A549 (cell line): ENCODE results near the gene MAGEA11. TPM values are rescaled to one million over a fixed set of nuclear protein-coding genes. Genes with fewer than 3 reads are reported as not detected.
"Not testable (repeated sequence)": the region's sequence is repeated elsewhere in the genome, so short reads cannot be mapped to it uniquely, and the experiment has no call there.

Experiments used
- ATAC-seq, 2 experiments: fragments of 200-7000 bp in 1 of 2; fragments of >200 bp in 1 of 2; cut with Nextera tagmentation in 1 of 2; cut with Tn5 transposase in 1 of 2; 3 replicates each; pipeline versions ENCODE4 v1.8.0 to v1.9.1; 2018 to 2020; ENCODE audit warnings: mild to moderate bottlenecking in 1 of 2, moderate library complexity in 1 of 2
- CTCF ChIA-PET: fragments of 300-600 bp; sonication (Branson Sonifier 250); formaldehyde crosslinking; extraction: SDS; loops from one replicate; lab custom pipeline; 2021; ENCODE audit warnings: antibody characterized with exemption, inconsistent platforms; lab: Yijun Ruan, JAX
- POLR2A ChIA-PET: fragments of 350-600 bp; formaldehyde crosslinking; extraction: SDS; loops from one replicate; lab custom pipeline; 2021; ENCODE audit warnings: antibody characterized with exemption, inconsistent platforms; lab: Yijun Ruan, JAX
- DNase-seq, 2 experiments: peaks; one replicate each; pipeline versions ENCODE4 v3.0.0 to v3.0.0-alpha.2; 2011 to 2016; ENCODE audit warnings: low read depth in 1 of 2, low spot score in 1 of 2
- FAIRE-seq: peaks from 2 replicates; lab custom pipeline; 2011; peaks lifted over from hg19 to GRCh38; lab: Jason Lieb, UNC
- H3K27ac ChIP-seq, 2 experiments: fragments of >200 bp; sonication (Bioruptor Twin); formaldehyde crosslinking; 3 replicates each; pipeline ENCODE4 v1.5.1; 2016 to 2017
- H3K4me1 ChIP-seq: fragments of >200 bp; sonication (Bioruptor Twin); formaldehyde crosslinking; 3 replicates; pipeline ENCODE4 v1.6.1; 2016
- H3K4me2 ChIP-seq: fragments of >200 bp; sonication (Bioruptor Twin); formaldehyde crosslinking; 3 replicates; pipeline ENCODE4 v1.6.1; 2016
- H3K4me3 ChIP-seq: fragments of >200 bp; sonication (Bioruptor Twin); formaldehyde crosslinking; 3 replicates; pipeline ENCODE4 v1.5.1; 2016
- H3K9me3 ChIP-seq: fragments of >200 bp; sonication (Bioruptor Twin); formaldehyde crosslinking; 3 replicates; pipeline ENCODE4 v1.6.1; 2016
- CBX8 ChIP-seq: fragments of 200-600 bp; sonication (generic); IDR thresholded peaks from 2 replicates; pipeline ENCODE4 v1.6.1; 2016
- CEBPB ChIP-seq, 2 experiments: fragments of >200 bp in 1 of 2; sonication (Bioruptor Twin) in 1 of 2; formaldehyde crosslinking in 1 of 2; IDR thresholded peaks; 2 replicates each; pipeline ENCODE4 v1.6.1; 2012 to 2016
- CTCF ChIP-seq: fragments of >200 bp; sonication (Bioruptor Twin); formaldehyde crosslinking; IDR thresholded peaks from 3 replicates; pipeline ENCODE4 v1.5.1; 2016
- E2F6 ChIP-seq: IDR thresholded peaks from 2 replicates; pipeline ENCODE4 v1.6.1; 2012; ENCODE audit warnings: low read depth, borderline replicate concordance
- EHF ChIP-seq: fragments of 250-450 bp; sonication (Bioruptor Pico); IDR thresholded peaks from 2 replicates; pipeline ENCODE4 v1.5.0; 2020; ENCODE audit warnings: mild to moderate bottlenecking
- HDAC2 ChIP-seq: fragments of 200-600 bp; sonication (generic); IDR thresholded peaks from 2 replicates; pipeline ENCODE4 v1.6.1; 2016
- HEYL ChIP-seq: fragments of 250-450 bp; sonication (Bioruptor Pico); IDR thresholded peaks from 2 replicates; pipeline ENCODE4 v1.8.0; 2021; ENCODE audit warnings: mild to moderate bottlenecking, moderate library complexity
- HMGXB4 ChIP-seq: fragments of 250-450 bp; sonication (Bioruptor Pico); IDR thresholded peaks from 2 replicates; pipeline ENCODE4 v1.5.0; 2021; ENCODE audit warnings: mild to moderate bottlenecking, moderate library complexity, borderline replicate concordance
- HOXA7 ChIP-seq: fragments of 250-450 bp; sonication (Bioruptor Pico); IDR thresholded peaks from 2 replicates; pipeline ENCODE4 v1.5.0; 2020; ENCODE audit warnings: mild to moderate bottlenecking, moderate library complexity
- HOXB5 ChIP-seq: fragments of 250-450 bp; sonication (Bioruptor Pico); IDR thresholded peaks from 2 replicates; pipeline ENCODE4 v1.5.0; 2020; ENCODE audit warnings: mild to moderate bottlenecking, moderate library complexity
- JUN ChIP-seq, 2 experiments: fragments of >200 bp; sonication (Bioruptor Twin); formaldehyde crosslinking; IDR thresholded peaks; 2 replicates in 1 of 2; 3 replicates in 1 of 2; pipeline ENCODE4 v1.6.1; 2016 to 2017
- KDM1A ChIP-seq: fragments of 200-600 bp; sonication (generic); IDR thresholded peaks from 2 replicates; pipeline ENCODE4 v1.6.1; 2016; ENCODE audit warnings: low read depth, mild to moderate bottlenecking
- MAZ ChIP-seq: fragments of 150-350 bp; IDR thresholded peaks from 2 replicates; pipeline ENCODE4 v1.6.1; 2014; ENCODE audit warnings: antibody characterized with exemption, low read depth, low read length, borderline replicate concordance
- NR3C1 ChIP-seq: fragments of >200 bp; sonication (Bioruptor Twin); formaldehyde crosslinking; IDR thresholded peaks from 3 replicates; pipeline ENCODE4 v1.6.1; 2017
- RAD21 ChIP-seq, 2 experiments: fragments of >200 bp in 1 of 2; sonication (Bioruptor Twin) in 1 of 2; formaldehyde crosslinking in 1 of 2; IDR thresholded peaks in 1 of 2; conservative IDR thresholded peaks in 1 of 2; 2 replicates in 1 of 2; 3 replicates in 1 of 2; pipeline ENCODE4 v1.6.1; 2012 to 2018; ENCODE audit warnings: inconsistent platforms in 1 of 2
- REST ChIP-seq: fragments of 200-600 bp; sonication (generic); IDR thresholded peaks from 2 replicates; pipeline ENCODE4 v1.6.1; 2016; ENCODE audit warnings: antibody characterized with exemption, mild to moderate bottlenecking, moderate library complexity
- RFX5 ChIP-seq: fragments of 450-650 bp; IDR thresholded peaks from 2 replicates; pipeline ENCODE4 v1.7.1; 2014; ENCODE audit warnings: antibody characterized with exemption, mild to moderate bottlenecking, moderate library complexity
- SREBF2 ChIP-seq: fragments of 450-650 bp; IDR thresholded peaks from 2 replicates; pipeline ENCODE4 v1.6.1; 2014; ENCODE audit warnings: mild to moderate bottlenecking, moderate library complexity
- ZC3H11A ChIP-seq: fragments of 450-650 bp; IDR thresholded peaks from 2 replicates; pipeline ENCODE4 v1.6.1; 2014; ENCODE audit warnings: antibody characterized with exemption, mild to moderate bottlenecking
- WGBS: methylation state at CpG from one replicate; pipeline ENCODE4 v1.1.6; 2017; ENCODE audit errors: missing lambda C conversion rate; 5-methylcytosine and 5-hydroxymethylcytosine counted together
- polyA plus RNA-seq, 4 experiments: library from polyadenylated mRNA; depleted of rRNA in 3 of 4; stranded (reverse); fragments of >200 nt; fragmentation: RNase III in 1 of 4; extraction: RNeasy Plus Mini Kit Qiagen cat#74134 plus additional on column Dnase treatment in 1 of 4; gene quantifications; 2 replicates in 3 of 4; 3 replicates in 1 of 4; pipeline ENCODE4 v1.2.3, GENCODE V29; 2011 to 2017

Gene MAGEA11
- polyA plus RNA-seq, 2 of the 4 experiments (the other 2 are of a cell fraction), result not detected

GRCh38 chrX:149687991-149688390 lies 23.9 kb upstream of the MAGEA11 start:
- no peaks in the 10 kb centered on the region for H3K9me3 ChIP-seq
- no peak for DNase-seq
- POLR2A ChIA-PET, result no interaction called here
- H3K4me2 ChIP-seq, result no peak overlapping the region
- no peak overlapping the region for H3K27ac ChIP-seq
- no peak for FAIRE-seq
- no peak for TF ChIP-seq SREBF2
- TF ChIP-seq REST, result no peak
- CTCF ChIA-PET, result no interaction called here
- H3K4me3 ChIP-seq, result no peak overlapping the region
- no peak for ATAC-seq
- no peaks in the 10 kb centered on the region for H3K4me1 ChIP-seq

- DNase-seq (no peak), ATAC-seq (no peak), FAIRE-seq (no peak)
- no peaks in the 10 kb centered on the region for H3K9me3 ChIP-seq
- H3K4me3 ChIP-seq, result no peak overlapping the region
- WGBS, result 0% methylated on average over 1 of the region's 1 CpG
- POLR2A ChIA-PET, result no interaction called here
- TF ChIP-seq NR3C1 (no peak), KDM1A (no peak)
- H3K4me1 ChIP-seq, result no peaks in the 10 kb centered on the region
- no peak overlapping the region for H3K27ac ChIP-seq
- CTCF ChIA-PET, result no interaction called here
- H3K4me2 ChIP-seq, result no peak overlapping the region
These were observed 23.3 kb upstream of the MAGEA11 start for GRCh38 chrX:149688552-149688951.

- H3K4me2 ChIP-seq, result no peak overlapping the region
- no peak for ATAC-seq
- ChIA-PET POLR2A (no interaction called here), CTCF (no interaction called here)
- TF ChIP-seq EHF (CRISPR knock-in tag), result no peak
- no peak for TF ChIP-seq HEYL (CRISPR knock-in tag)
- no peak for TF ChIP-seq MAZ
- TF ChIP-seq JUN (IDR thresholded peaks at IDR 0.05), result no peak
- no peak for TF ChIP-seq NR3C1
- TF ChIP-seq RFX5, result no peak
- TF ChIP-seq E2F6, result no peak
- TF ChIP-seq RAD21 (conservative IDR thresholded peaks at IDR 0.05 in 1 of 2, IDR thresholded peaks at IDR 0.05 in 1 of 2), result no peak
- no peak for TF ChIP-seq HOXA7 (CRISPR knock-in tag)
- no peak for TF ChIP-seq HMGXB4
- no peak for TF ChIP-seq CEBPB (IDR thresholded peaks at IDR 0.05)
- TF ChIP-seq HDAC2, result no peak
- TF ChIP-seq CTCF, result no peak
- TF ChIP-seq HOXB5, result no peak
- no peak for TF ChIP-seq CBX8
- no peak for TF ChIP-seq ZC3H11A
- TF ChIP-seq, all 56 proteins: peak for 0
- H3K9me3 ChIP-seq, result no peaks in the 10 kb centered on the region
- no peak overlapping the region for H3K4me3 ChIP-seq
- H3K27ac ChIP-seq, result no peak overlapping the region
- FAIRE-seq (no peak), DNase-seq (no peak)
- 45% methylated on average over 1 of the region's 1 CpG for WGBS
- no peaks in the 10 kb centered on the region for H3K4me1 ChIP-seq
These were observed 20.1 kb upstream of the MAGEA11 start for GRCh38 chrX:149691794-149692193.

GRCh38 chrX:149692686-149693272 lies 19.1 kb upstream of the MAGEA11 start:
- FAIRE-seq, result not testable (repeated sequence)

More at GRCh38 chrX:149692686-149693272, 19.1 kb upstream of the MAGEA11 start:
- H3K4me3 ChIP-seq, H3K27ac ChIP-seq, H3K4me2 ChIP-seq, CTCF ChIA-PET, H3K4me1 ChIP-seq, H3K9me3 ChIP-seq, DNase-seq, ATAC-seq, POLR2A ChIA-PET: not testable (repeated sequence)
- WGBS, result 4% methylated on average over 6 of the region's 6 CpGs
